Retinal pigment epithelial cell (primary cell): ENCODE results near the gene ANKRD11.
A peak's percentile ranks its signal among the peaks of the same experiment; 100 is the strongest.
"Not testable (repeated sequence)": the region's sequence is repeated elsewhere in the genome, so short reads cannot be mapped to it uniquely, and the experiment has no call there.

Experiments used
- DNase-seq: peaks from one replicate; pipeline ENCODE4 v3.0.0-alpha.2; 2010; ENCODE audit warnings: low read depth
- H3K4me3 ChIP-seq: 2 replicates; pipeline ENCODE4 v1.5.1; 2011; ENCODE audit warnings: mild to moderate bottlenecking, low read length, control low read depth, moderate library complexity
- CTCF ChIP-seq: conservative IDR thresholded peaks from 2 replicates; pipeline ENCODE4 v1.5.1; 2011; ENCODE audit warnings: low read depth, low read length, control low read depth, inconsistent platforms

ANKRD11 gene

GRCh38 chr16:89395150-89396142, 94.9 kb downstream of the ANKRD11 start:
- TF ChIP-seq CTCF: no peak
- peak; percentile 99 for DNase-seq
- no peak overlapping the region for H3K4me3 ChIP-seq

- no peak for TF ChIP-seq CTCF
- DNase-seq: no peak
- H3K4me3 ChIP-seq: no peak overlapping the region
Measured at GRCh38 chr16:89393738-89394406, 96.5 kb downstream of the ANKRD11 start.

GRCh38 chr16:89392881-89393737, 97.3 kb downstream of the ANKRD11 start:
- no peak overlapping the region for H3K4me3 ChIP-seq
- no peak for TF ChIP-seq CTCF
- DNase-seq: no peak

GRCh38 chr16:89390224-89390583, 100.2 kb downstream of the ANKRD11 start:
- H3K4me3 ChIP-seq, DNase-seq: not testable (repeated sequence)

DNA sequence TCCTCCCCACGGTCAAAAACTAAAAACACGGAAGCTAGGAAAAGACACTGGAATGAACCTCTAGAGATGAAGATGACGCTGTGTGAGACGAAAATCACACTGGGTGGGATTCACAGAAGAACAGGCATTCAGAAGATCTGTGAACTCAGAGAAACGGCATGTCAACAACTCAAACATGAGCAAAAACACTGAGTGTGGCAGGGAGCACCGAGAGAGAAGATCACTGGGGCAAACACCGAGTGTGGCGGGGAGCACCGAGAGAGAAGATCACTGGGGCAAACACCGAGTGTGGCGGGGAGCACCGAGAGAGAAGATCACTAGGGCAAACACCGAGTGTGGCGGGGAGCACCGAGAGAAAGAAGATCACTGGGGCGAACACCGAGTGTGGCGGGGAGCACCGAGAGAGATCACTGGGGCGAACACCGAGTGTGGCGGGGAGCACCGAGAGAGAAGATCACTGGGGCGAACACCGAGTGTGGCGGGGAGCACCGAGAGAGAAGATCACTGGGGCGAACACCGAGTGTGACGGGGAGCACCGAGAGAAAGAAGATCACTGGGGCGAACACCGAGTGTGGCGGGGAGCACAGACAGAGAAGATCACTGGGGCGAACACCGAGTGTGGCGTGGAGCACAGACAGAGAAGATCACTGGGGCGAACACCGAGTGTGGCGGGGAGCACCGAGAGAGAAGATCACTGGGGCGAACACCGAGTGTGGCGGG, 100.7 kb downstream of the ANKRD11 start:
- H3K4me3 ChIP-seq, DNase-seq: not testable (repeated sequence)

DNA sequence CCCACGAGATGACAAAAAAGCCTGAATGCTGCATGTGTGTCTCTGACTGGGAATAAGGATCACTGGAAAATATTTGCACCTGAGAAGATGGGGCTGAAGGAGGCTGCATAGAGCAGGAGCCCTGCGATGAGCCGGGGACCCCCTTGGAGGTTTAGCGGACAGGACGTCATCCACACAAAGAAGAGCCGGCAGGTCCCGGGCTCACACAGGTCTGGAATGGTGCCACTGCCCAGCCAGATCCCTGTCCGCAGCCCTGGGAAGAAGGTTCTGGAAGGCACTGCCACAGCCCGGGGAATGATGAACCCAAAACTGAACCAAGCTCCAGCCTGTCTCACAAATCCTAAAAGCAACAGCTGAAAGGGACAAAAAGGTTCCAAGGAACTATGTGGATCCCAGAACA, 101.8 kb downstream of the ANKRD11 start:
- no peak for DNase-seq
- TF ChIP-seq CTCF: no peak
- no peak overlapping the region for H3K4me3 ChIP-seq

- no peak overlapping the region for H3K4me3 ChIP-seq
- DNase-seq: no peak
- TF ChIP-seq CTCF: no peak
Measured at GRCh38 chr16:89386306-89387185, 103.8 kb downstream of the ANKRD11 start.
